K562 (cell line): ENCODE measurements around the gene WDPCP. TPM values are rescaled to one million over a fixed set of nuclear protein-coding genes. Genes with fewer than 3 reads are reported as not detected.

Experiments
- CBX1 ChIP-seq: sonication (generic); IDR thresholded peaks from 2 replicates; pipeline ENCODE4 v1.6.1; 2016; ENCODE audit warnings: antibody characterized with exemption, low read depth, mild to moderate bottlenecking
- CHD4 ChIP-seq: fragments of 200-600 bp; sonication (generic); IDR thresholded peaks from 3 replicates; pipeline ENCODE4 v1.6.1; 2012; ENCODE audit warnings: low read depth, mild to moderate bottlenecking, mixed read lengths, low read length, inconsistent platforms; ENCODE audit not compliant: insufficient read depth, insufficient replicate concordance, poor library complexity, severe bottlenecking
- DMBX1 ChIP-seq: fragments of 250-450 bp; sonication (Bioruptor Pico); IDR thresholded peaks from 2 replicates; pipeline ENCODE4 v1.8.0; 2022; ENCODE audit warnings: inconsistent platforms, mild to moderate bottlenecking, moderate library complexity, borderline replicate concordance
- HCFC1 ChIP-seq: IDR thresholded peaks from 2 replicates; pipeline ENCODE4 v1.6.1; 2012; ENCODE audit warnings: low read depth, low read length, improper control_type of control experiment
- HDAC3 ChIP-seq: fragments of 450-650 bp; IDR thresholded peaks from 2 replicates; pipeline ENCODE4 v1.6.1; 2018; ENCODE audit warnings: borderline replicate concordance, mild to moderate bottlenecking, moderate library complexity; ENCODE audit not compliant: partially characterized antibody
- HNRNPL ChIP-seq: fragments of 200-400 bp; formaldehyde crosslinking; IDR thresholded peaks from 2 replicates; pipeline ENCODE4 v1.6.1; 2017; ENCODE audit warnings: low read depth, mild to moderate bottlenecking, low read length
- RUNX1 ChIP-seq: sonication (generic); IDR thresholded peaks from 2 replicates; pipeline ENCODE4 v1.6.1; 2016; ENCODE audit warnings: antibody characterized with exemption, low read depth
- SP2 ChIP-seq: IDR thresholded peaks from 2 replicates; pipeline ENCODE4 v1.6.1; 2011; ENCODE audit warnings: mild to moderate bottlenecking, low read depth, low read length, moderate library complexity; ENCODE audit not compliant: poor library complexity, severe bottlenecking; ENCODE audit errors: extremely low read depth
- SREBF1 ChIP-seq: fragments of 150-350 bp; IDR thresholded peaks from 2 replicates; pipeline ENCODE4 v1.6.1; 2014; ENCODE audit warnings: antibody characterized with exemption, low read depth, low read length, borderline replicate concordance
- SRSF3 ChIP-seq: fragments of 200-400 bp; formaldehyde crosslinking; IDR thresholded peaks from 2 replicates; pipeline ENCODE4 v1.6.1; 2016; ENCODE audit warnings: mild to moderate bottlenecking, low read length, moderate library complexity; ENCODE audit not compliant: insufficient read depth
- TAF15 ChIP-seq: fragments of 200-400 bp; formaldehyde crosslinking; IDR thresholded peaks from 2 replicates; pipeline ENCODE4 v1.6.1; 2017; ENCODE audit warnings: mild to moderate bottlenecking, low read depth, low read length, moderate library complexity
- TARDBP ChIP-seq: fragments of 450-650 bp; IDR thresholded peaks from 2 replicates; pipeline ENCODE4 v1.6.1; 2016
- ZC3H4 ChIP-seq: sonication (generic); formaldehyde crosslinking; IDR thresholded peaks from 2 replicates; pipeline ENCODE4 v1.9.0; 2021; ENCODE audit warnings: missing genetic modification reagents, borderline replicate concordance
- ZEB2 ChIP-seq: fragments of 450-650 bp; IDR thresholded peaks from 2 replicates; pipeline ENCODE4 v1.6.1; 2016
- ZNF384 ChIP-seq: IDR thresholded peaks from 2 replicates; pipeline ENCODE4 v1.6.1; 2012; ENCODE audit warnings: low read depth, low read length, improper control_type of control experiment
- ZSCAN29 ChIP-seq: fragments of 450-650 bp; IDR thresholded peaks from 2 replicates; pipeline ENCODE4 v1.6.1; 2017
- polyA plus RNA-seq, 8 experiments: library from polyadenylated mRNA; depleted of rRNA in 4 of 8; stranded (reverse) in 5 of 8; unstranded in 3 of 8; fragments of >200 nt; fragmentation: Nextera tagmentation in 2 of 8; fragmentation: Illumina TruSeq in 1 of 8; extraction: Ambion mirVana in 2 of 8; extraction: Trizol in 1 of 8; gene quantifications; 2 replicates each; pipeline versions ENCODE4 v1.2.1 to v1.2.3, GENCODE V29; 2011 to 2014; ENCODE audit warnings: inconsistent platforms in 1 of 8, missing spikeins in 1 of 8
- total RNA-seq, 7 experiments: library from RNA; depleted of rRNA in 6 of 7; stranded (reverse); fragments of >200 nt in 6 of 7; fragmentation: Illumina TruSeq in 2 of 7; extraction: Trizol in 2 of 7; gene quantifications; 2 replicates each; pipeline versions ENCODE4 v1.2.1 to v1.2.3, GENCODE V29; 2011 to 2021; ENCODE audit warnings: low replicate concordance in 1 of 7
- TF ChIP-seq, protein P1 (sequence below): fragments of 250-450 bp; sonication (Bioruptor Pico); IDR thresholded peaks from 2 replicates; pipeline ENCODE4 v1.8.0; 2022; ENCODE audit warnings: moderate library complexity, mild to moderate bottlenecking, inconsistent platforms
- TF ChIP-seq, protein P2 (sequence below): fragments of 450-650 bp; IDR thresholded peaks from 2 replicates; pipeline ENCODE4 v1.6.1; 2016; ENCODE audit warnings: borderline replicate concordance
- TF ChIP-seq, protein P3 (sequence below): fragments of 450-650 bp; formaldehyde crosslinking; conservative IDR thresholded peaks from 2 replicates; pipeline ENCODE4 v1.4.0; 2022; ENCODE audit warnings: mild to moderate bottlenecking, missing genetic modification characterization

WDPCP gene
- total and polyA plus RNA-seq, 9 of the 15 experiments (the other 6 are each of a cell fraction or from before 2014, with no cell fraction given), result 1.4 to 6.4 (median 5.5) TPM

DNA sequence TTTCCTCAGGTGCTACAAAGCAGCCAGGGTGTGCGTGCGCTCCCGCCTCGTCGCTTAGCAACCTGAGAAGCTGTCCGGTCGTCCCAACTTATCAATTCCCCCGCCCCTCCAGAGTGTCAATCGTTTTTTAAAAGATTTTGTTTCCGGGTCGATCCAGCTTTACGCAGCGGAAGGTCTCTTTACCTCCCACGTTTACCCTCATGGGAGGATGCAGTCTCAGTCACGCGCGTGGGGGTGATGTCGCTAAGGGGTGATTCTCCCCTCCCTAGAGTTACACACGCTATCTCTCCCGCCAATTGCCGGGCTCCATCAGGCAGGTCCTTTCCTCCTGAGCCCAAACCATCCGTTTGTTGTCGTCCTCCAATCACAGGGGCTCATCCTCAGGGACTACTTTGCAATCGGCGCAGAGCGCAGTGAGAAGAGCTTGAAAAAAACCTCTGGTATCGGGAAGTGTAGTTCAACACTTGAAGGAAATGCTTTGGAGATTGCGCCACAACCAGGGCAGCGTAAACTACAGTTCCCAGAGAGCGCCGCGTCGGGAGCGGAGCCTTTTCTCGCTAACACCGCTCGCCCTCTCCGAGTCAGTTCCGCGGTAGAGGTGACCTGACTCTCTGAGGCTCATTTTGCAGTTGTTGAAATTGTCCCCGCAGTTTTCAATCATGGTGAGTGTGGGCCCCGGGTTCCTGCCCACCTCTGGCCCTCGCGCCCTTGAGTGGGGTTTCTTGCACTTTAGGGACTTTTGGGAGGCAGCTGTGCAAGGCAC lies at the start of gene WDPCP, which contains the start of gene MDH1 (continued):
- no peak for TF ChIP-seq CBX1
- no peak for TF ChIP-seq HDAC3
- no peak for TF ChIP-seq HNRNPL
- TF ChIP-seq, protein P1, sequence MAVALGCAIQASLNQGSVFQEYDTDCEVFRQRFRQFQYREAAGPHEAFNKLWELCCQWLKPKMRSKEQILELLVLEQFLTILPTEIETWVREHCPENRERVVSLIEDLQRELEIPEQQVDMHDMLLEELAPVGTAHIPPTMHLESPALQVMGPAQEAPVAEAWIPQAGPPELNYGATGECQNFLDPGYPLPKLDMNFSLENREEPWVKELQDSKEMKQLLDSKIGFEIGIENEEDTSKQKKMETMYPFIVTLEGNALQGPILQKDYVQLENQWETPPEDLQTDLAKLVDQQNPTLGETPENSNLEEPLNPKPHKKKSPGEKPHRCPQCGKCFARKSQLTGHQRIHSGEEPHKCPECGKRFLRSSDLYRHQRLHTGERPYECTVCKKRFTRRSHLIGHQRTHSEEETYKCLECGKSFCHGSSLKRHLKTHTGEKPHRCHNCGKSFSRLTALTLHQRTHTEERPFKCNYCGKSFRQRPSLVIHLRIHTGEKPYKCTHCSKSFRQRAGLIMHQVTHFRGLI (CRISPR knock-in tag), result peak; percentile 74; the same call in 1 of the 2 replicates
- no peak for TF ChIP-seq SP2
- TF ChIP-seq ZNF384, result peak; percentile 90
- TF ChIP-seq, protein P2, sequence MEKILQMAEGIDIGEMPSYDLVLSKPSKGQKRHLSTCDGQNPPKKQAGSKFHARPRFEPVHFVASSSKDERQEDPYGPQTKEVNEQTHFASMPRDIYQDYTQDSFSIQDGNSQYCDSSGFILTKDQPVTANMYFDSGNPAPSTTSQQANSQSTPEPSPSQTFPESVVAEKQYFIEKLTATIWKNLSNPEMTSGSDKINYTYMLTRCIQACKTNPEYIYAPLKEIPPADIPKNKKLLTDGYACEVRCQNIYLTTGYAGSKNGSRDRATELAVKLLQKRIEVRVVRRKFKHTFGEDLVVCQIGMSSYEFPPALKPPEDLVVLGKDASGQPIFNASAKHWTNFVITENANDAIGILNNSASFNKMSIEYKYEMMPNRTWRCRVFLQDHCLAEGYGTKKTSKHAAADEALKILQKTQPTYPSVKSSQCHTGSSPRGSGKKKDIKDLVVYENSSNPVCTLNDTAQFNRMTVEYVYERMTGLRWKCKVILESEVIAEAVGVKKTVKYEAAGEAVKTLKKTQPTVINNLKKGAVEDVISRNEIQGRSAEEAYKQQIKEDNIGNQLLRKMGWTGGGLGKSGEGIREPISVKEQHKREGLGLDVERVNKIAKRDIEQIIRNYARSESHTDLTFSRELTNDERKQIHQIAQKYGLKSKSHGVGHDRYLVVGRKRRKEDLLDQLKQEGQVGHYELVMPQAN, result peak; percentile 85
- TF ChIP-seq SREBF1, result no peak
- peak; percentile 99 for TF ChIP-seq HCFC1
- TF ChIP-seq SRSF3, result no peak
- no peak for TF ChIP-seq CHD4
- no peak for TF ChIP-seq ZC3H4 (CRISPR knock-in tag)
- 0 out of 2 replicates have a peak, but pooled peaks have one; percentile 1 for TF ChIP-seq RUNX1
- peak; percentile 82 for TF ChIP-seq ZEB2
- 0 out of 2 replicates have a peak, but pooled peaks have one; percentile 59 for TF ChIP-seq TARDBP
- TF ChIP-seq TAF15, result no peak
- TF ChIP-seq DMBX1 (CRISPR knock-in tag), result peak; percentile 91
- TF ChIP-seq, protein P3, sequence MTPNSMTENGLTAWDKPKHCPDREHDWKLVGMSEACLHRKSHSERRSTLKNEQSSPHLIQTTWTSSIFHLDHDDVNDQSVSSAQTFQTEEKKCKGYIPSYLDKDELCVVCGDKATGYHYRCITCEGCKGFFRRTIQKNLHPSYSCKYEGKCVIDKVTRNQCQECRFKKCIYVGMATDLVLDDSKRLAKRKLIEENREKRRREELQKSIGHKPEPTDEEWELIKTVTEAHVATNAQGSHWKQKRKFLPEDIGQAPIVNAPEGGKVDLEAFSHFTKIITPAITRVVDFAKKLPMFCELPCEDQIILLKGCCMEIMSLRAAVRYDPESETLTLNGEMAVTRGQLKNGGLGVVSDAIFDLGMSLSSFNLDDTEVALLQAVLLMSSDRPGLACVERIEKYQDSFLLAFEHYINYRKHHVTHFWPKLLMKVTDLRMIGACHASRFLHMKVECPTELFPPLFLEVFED, result no peak
- no peak for TF ChIP-seq ZSCAN29
